HG03064 (cell line): ENCODE data around the gene SEMA5B.

Experiments used
- ATAC-seq: cut with Tn5 transposase; IDR thresholded peaks from one replicate; pipeline ENCODE4 v1.9.1; 2021; ENCODE audit warnings: low read depth; ENCODE audit not compliant: unreplicated experiment

SEMA5B gene

GRCh38 chr3:122929188-122930062 is 98.1 kb downstream of the SEMA5B start:
- ATAC-seq, result no peak

- no peak for ATAC-seq
Measured at GRCh38 chr3:122928396-122929187, 99.0 kb downstream of the SEMA5B start.

- no peak for ATAC-seq
Measured at GRCh38 chr3:122927726-122928125, 99.8 kb downstream of the SEMA5B start.

GRCh38 chr3:122926811-122927210 is 100.8 kb downstream of the SEMA5B start:
- no peak for ATAC-seq

- ATAC-seq, result no peak
Measured at GRCh38 chr3:122926322-122926721, 101.2 kb downstream of the SEMA5B start.

- no peak for ATAC-seq
Measured at GRCh38 chr3:122925756-122926155, 101.8 kb downstream of the SEMA5B start.

GRCh38 chr3:122924056-122924455 is 103.5 kb downstream of the SEMA5B start:
- no peak for ATAC-seq

GRCh38 chr3:122923611-122924010 is 104.0 kb downstream of the SEMA5B start:
- no peak for ATAC-seq

- ATAC-seq, result no peak
Measured at GRCh38 chr3:122921791-122922651, 105.5 kb downstream of the SEMA5B start.

GRCh38 chr3:122920986-122921385 is 106.6 kb downstream of the SEMA5B start:
- no peak for ATAC-seq

GRCh38 chr3:122919291-122919610 is 108.3 kb downstream of the SEMA5B start:
- ATAC-seq, result no peak

GRCh38 chr3:122918576-122919290 is 108.8 kb downstream of the SEMA5B start:
- no peak for ATAC-seq

GRCh38 chr3:122917412-122917811 is 110.2 kb downstream of the SEMA5B start:
- ATAC-seq, result no peak

- no peak for ATAC-seq
Measured at GRCh38 chr3:122916580-122916979, 111.0 kb downstream of the SEMA5B start.

- ATAC-seq, result no peak
Measured at GRCh38 chr3:122916084-122916483, 111.5 kb downstream of the SEMA5B start.

GRCh38 chr3:122915300-122916055 is 112.1 kb downstream of the SEMA5B start:
- no peak for ATAC-seq

- no peak for ATAC-seq
Measured at GRCh38 chr3:122913539-122914100, 113.9 kb downstream of the SEMA5B start.

GRCh38 chr3:122912772-122913538 is 114.6 kb downstream of the SEMA5B start:
- ATAC-seq, result no peak
